Adrenal gland (tissue), 12 donors: ENCODE measurements around the gene AFAP1L1. TPM values are rescaled to one million over a fixed set of nuclear protein-coding genes. Genes with fewer than 3 reads are reported as not detected.

Experiments used
- DNase-seq, 7 donors: peaks; one replicate each; pipeline ENCODE4 v3.0.0-alpha.2; 2019 to 2020
- H3K27ac ChIP-seq, 5 donors: fragments of 200-600 bp; sonication (generic) in 4 of 5; 1 replicate in 3 of 5; 2 replicates in 2 of 5; pipeline versions ENCODE4 v1.5.1 to v1.8.0; 2016 to 2020; ENCODE audit warnings: mild to moderate bottlenecking in 1 of 5
- H3K27me3 ChIP-seq: fragments of 200-600 bp; 2 replicates; pipeline ENCODE4 v1.8.0; 2021
- H3K36me3 ChIP-seq, 2 donors: fragments of 200-600 bp; replicated peaks in 1 of 2; 1 replicate in 1 of 2; 2 replicates in 1 of 2; pipeline versions ENCODE4 v1.5.1 to v1.8.0; 2018 to 2022
- H3K4me1 ChIP-seq, 2 donors: fragments of 200-600 bp; replicated peaks in 1 of 2; 1 replicate in 1 of 2; 2 replicates in 1 of 2; pipeline versions ENCODE4 v1.5.1 to v1.8.0; 2018 to 2021
- H3K4me3 ChIP-seq, 4 donors: fragments of 200-600 bp; sonication (generic) in 3 of 4; one replicate each; pipeline ENCODE4 v1.5.1; 2016 to 2018
- H3K9me3 ChIP-seq, 3 donors: fragments of 200-600 bp; sonication (generic) in 1 of 3; replicated peaks in 1 of 3; 1 replicate in 2 of 3; 2 replicates in 1 of 3; pipeline versions ENCODE4 v1.5.1 to v1.8.0; 2016 to 2021
- CTCF ChIP-seq, 6 experiments: fragments of 450-650 bp in 4 of 6; fragments of 200-600 bp in 2 of 6; sonication (generic) in 1 of 6; IDR thresholded peaks; 1 replicate in 5 of 6; 2 replicates in 1 of 6; pipeline versions ENCODE4 v1.5.1 to v1.8.0; 2016 to 2021; ENCODE audit warnings: antibody characterized with exemption in 6 of 6, mild to moderate bottlenecking in 2 of 6, moderate library complexity in 1 of 6
- POLR2A ChIP-seq, 2 donors: fragments of 450-650 bp; IDR thresholded peaks; one replicate each; pipeline ENCODE4 v1.6.1; 2017; ENCODE audit warnings: antibody characterized with exemption in 2 of 2, mild to moderate bottlenecking in 2 of 2, moderate library complexity in 1 of 2
- WGBS, 4 donors: extraction: QIAGEN DNeasy Blood & Tissue Kit in 2 of 4; methylation state at CpG; one replicate each; pipeline versions ENCODE4 v1.1.5 to v1.1.7; 2013 to 2017; 5-methylcytosine and 5-hydroxymethylcytosine counted together
- intact Hi-C, 2 donors: fragments of 100-400 bp; cut with DNase I; formaldehyde crosslinking; loops; one replicate each; pipeline versions ENCODE4 v1.14.1 to v1.15.0; 2022 to 2023
- polyA plus RNA-seq, 3 donors: library from polyadenylated mRNA; stranded (reverse); fragments of 200-250 nt in 2 of 3; fragments of 350-450 nt in 1 of 3; fragmentation: Illumina TruSeq in 1 of 3; extraction: RNeasy Lipid Tissue Mini Kit (QIAGEN cat#74804) in 1 of 3; gene quantifications; one replicate each; pipeline ENCODE4 v1.2.3, GENCODE V29; 2013 to 2014
- total RNA-seq, 9 donors: library from RNA; depleted of rRNA in 4 of 9; stranded (reverse); fragments of >200 nt in 4 of 9; fragments of 120-200 nt in 1 of 9; fragmentation: NEBNext Ultra II Directional in 1 of 9; extraction: Animal tissue kit (Norgen Biotek cat#: 25700) in 1 of 9; gene quantifications; one replicate each; pipeline versions ENCODE4 v1.1.0 to v1.2.4, GENCODE V29; 2013 to 2023
- donor health status: healthy with polysubstance abuse.
- donor health status: Bipolar disorder and iron deficiency.
- donor health status: DM: yes; HTN: yes; CAD: no.
- donor health status: DM: no; HTN: no; CAD: no.
- donor health status: DM: no; HTN: no; CAD: no.
- donor health status: DM: yes; HTN: yes; CAD: no.

The AFAP1L1 gene
- total and polyA plus RNA-seq, 12 donors, result 4.3 to 13.4 (median 9.3) TPM

DNA sequence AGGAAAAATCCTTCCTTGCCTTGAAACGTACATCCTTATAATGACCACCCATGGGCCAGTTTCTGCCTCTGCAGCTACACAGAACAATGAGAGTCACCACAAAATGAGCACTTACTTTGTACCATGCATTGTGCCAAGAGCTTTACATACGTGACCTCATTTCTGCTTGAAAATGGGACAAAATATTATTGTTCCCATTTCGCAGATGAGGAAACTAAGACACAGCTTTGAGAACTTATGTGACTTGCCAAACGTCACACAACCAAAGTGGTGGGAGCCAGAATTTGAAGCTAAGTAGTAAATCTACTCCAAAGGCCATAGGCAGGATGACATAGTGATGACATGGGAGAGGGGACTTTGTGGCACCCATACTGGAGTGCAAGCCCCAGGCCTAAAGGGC is 38.8 kb downstream of the AFAP1L1 start:
- Histone ChIP-seq H3K9me3 (no peaks in the 10 kb centered on the region), H3K4me1 (no peaks in the 10 kb centered on the region), H3K27ac (no peak overlapping the region), H3K36me3 (no peaks in the 10 kb centered on the region), H3K4me3 (no peak overlapping the region), H3K27me3 (no peaks in the 10 kb centered on the region)
- TF ChIP-seq CTCF (IDR thresholded peaks at IDR 0.05) (no peak), POLR2A (IDR thresholded peaks at IDR 0.05) (no peak)
- 80 to 84% (median 82%) methylated on average over 4 of the region's 4 CpGs for WGBS, 4 donors
- intact Hi-C loops, result no loop called here
- DNase-seq, result no peak

GRCh38 chr5:149310947-149311658 is 39.4 kb downstream of the AFAP1L1 start:
- peak in 5 of 7 donors; percentile 34 to 53 (median 45) for DNase-seq
- no peak overlapping the region for H3K4me3 ChIP-seq
- 62 to 72% (median 65%) methylated on average over 8 to 10 of the region's 10 CpGs for WGBS, 4 donors
- intact Hi-C loops, result no loop called here
- no peaks in the 10 kb centered on the region for H3K27me3 ChIP-seq
- no peaks in the 10 kb centered on the region for H3K4me1 ChIP-seq
- no peak for TF ChIP-seq POLR2A (IDR thresholded peaks at IDR 0.05)
- TF ChIP-seq CTCF (IDR thresholded peaks at IDR 0.05), result no peak
- H3K9me3 ChIP-seq, result no peaks in the 10 kb centered on the region
- H3K36me3 ChIP-seq, result no peaks in the 10 kb centered on the region
- H3K27ac ChIP-seq, result peak overlapping the region in 1 of 5 donors; percentile 25

DNA sequence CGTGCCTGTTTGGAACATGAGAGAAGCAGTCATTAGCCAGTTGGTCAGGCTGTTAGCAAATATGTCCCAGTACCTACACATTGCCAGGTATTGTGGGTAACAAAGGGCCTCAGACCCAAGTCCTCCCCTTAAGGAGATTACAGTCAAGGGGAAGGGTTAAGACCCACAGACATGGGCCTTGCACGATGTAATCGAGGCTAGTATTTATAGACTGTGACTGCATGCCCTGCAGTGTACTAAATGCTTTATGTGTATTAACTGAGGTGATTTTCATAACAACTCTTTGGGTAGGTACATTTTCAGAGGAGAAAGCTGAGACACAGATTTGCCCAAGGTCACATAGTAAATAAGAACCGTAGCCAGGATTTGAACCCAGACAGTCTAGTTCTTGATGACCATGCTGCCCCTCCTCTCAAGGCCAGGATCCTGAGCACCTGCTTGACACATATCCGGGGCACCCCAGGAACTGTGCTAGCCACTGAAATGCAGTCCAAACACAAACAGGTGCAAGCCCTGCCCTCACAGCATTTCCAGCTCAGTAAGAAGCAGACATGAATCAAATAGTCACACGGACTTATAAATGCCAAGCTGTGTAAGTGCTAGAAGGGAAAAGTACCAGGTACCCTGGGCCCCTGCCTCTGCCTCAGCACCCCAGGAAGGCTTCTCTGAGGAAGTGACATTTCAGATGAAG is 41.6 kb downstream of the AFAP1L1 start:
- H3K4me1 ChIP-seq, result peaks cover 0 to 4% of the 10 kb centered on the region in 2 donors
- H3K36me3 ChIP-seq, result no peaks in the 10 kb centered on the region
- 64 to 68% (median 67%) methylated on average over 6 of the region's 6 CpGs for WGBS, 4 donors
- no peak for DNase-seq
- no peaks in the 10 kb centered on the region for H3K27me3 ChIP-seq
- no peak overlapping the region for H3K4me3 ChIP-seq
- no peak for TF ChIP-seq POLR2A (IDR thresholded peaks at IDR 0.05)
- TF ChIP-seq CTCF (IDR thresholded peaks at IDR 0.05), result no peak
- no peak overlapping the region for H3K27ac ChIP-seq
- no peaks in the 10 kb centered on the region for H3K9me3 ChIP-seq
- intact Hi-C loops, result no loop called here

DNA sequence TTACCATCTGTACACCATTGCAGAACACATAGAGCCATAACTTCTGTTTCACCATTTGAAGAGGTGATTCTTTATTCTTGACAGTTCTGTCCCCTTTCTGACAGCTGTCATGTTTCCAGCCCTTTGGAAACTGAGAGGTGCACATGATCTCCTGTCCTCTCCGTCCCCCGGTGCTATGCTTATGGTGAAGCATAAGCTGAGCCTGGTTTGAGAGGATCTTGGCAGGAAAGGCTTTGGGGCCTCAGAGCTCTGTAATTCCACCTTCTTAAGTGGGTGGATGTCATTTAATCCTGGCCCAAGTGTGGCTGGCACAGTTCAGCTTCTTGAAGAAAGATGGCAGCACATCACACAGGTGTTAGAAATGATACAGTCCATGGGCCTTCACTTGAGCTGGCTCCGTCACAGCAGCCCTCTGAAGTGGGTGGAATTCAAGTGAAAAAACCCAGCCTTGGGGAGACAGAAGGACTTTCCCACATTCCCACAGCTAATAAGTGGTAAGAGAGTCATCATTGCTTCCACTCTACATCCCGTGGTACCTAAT is 43.0 kb downstream of the AFAP1L1 start:
- WGBS, 4 donors, result 90 to 92% (median 92%) methylated on average over 3 to 4 of the region's 4 CpGs
- no peaks in the 10 kb centered on the region for H3K9me3 ChIP-seq
- H3K4me1 ChIP-seq, result peaks cover 0 to 4% of the 10 kb centered on the region in 2 donors
- H3K4me3 ChIP-seq, result no peak overlapping the region
- no peak overlapping the region for H3K27ac ChIP-seq
- DNase-seq, result no peak
- intact Hi-C loops, result loop anchor here (5.0 kb wide), 1 partner anchor 53 kb away; no protein-coding TSS in a partner anchor
- no peaks in the 10 kb centered on the region for H3K27me3 ChIP-seq
- TF ChIP-seq CTCF (IDR thresholded peaks at IDR 0.05), result no peak
- TF ChIP-seq POLR2A (IDR thresholded peaks at IDR 0.05), result no peak
- no peaks in the 10 kb centered on the region for H3K36me3 ChIP-seq
